Amygdala (tissue), 56 donors: ENCODE data around the gene VSIG10L.

Experiments used
- DNase-seq, 56 donors: peaks; one replicate each; lab custom pipeline; 2025; lab: John Stamatoyannopoulos, UW

The VSIG10L gene

DNA sequence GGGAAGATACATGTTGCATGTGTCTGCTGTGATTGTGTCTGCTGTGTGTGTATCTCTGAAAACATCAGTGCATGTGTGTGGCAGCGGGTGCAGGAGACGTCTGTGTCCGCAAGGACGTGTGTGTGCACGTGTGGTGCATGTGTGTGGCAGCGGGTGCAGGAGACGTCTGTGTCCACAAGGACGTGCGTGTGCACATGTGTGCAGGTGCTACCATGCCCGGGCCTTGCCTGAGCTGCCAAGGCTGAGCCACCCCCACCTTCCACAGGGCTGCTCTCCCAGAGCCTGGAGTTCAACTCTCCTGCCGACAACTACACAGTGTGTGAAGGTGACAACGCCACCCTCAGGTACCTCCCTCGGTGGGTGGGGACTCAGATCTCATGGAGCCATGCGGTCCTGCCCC, 20.1 kb downstream of the VSIG10L start:
- DNase-seq, result no peak

DNA sequence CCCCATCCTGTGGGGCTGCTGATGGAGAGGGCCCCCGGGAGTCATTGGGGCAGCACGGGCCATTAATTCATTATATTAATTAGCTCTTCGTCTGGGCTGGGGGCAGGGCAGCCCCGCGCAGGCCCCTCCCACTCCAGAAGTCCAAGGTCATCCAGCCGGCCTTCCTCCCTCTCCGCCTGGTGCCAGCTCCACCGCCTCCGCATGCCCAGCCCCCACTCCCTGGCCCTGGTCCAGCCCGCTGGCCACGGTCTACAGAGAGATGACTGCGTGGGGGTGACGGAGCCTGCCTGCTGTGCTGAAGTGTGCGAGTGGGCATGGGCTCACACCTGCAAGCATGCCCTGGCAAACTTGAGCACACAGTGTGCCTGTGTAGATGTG, 21.7 kb downstream of the VSIG10L start:
- DNase-seq, result peak in 15 of 56 donors; percentile 5 to 65 (median 26)

GRCh38 chr19:51319649-51320279, 22.2 kb downstream of the VSIG10L start:
- DNase-seq, result no peak

DNA sequence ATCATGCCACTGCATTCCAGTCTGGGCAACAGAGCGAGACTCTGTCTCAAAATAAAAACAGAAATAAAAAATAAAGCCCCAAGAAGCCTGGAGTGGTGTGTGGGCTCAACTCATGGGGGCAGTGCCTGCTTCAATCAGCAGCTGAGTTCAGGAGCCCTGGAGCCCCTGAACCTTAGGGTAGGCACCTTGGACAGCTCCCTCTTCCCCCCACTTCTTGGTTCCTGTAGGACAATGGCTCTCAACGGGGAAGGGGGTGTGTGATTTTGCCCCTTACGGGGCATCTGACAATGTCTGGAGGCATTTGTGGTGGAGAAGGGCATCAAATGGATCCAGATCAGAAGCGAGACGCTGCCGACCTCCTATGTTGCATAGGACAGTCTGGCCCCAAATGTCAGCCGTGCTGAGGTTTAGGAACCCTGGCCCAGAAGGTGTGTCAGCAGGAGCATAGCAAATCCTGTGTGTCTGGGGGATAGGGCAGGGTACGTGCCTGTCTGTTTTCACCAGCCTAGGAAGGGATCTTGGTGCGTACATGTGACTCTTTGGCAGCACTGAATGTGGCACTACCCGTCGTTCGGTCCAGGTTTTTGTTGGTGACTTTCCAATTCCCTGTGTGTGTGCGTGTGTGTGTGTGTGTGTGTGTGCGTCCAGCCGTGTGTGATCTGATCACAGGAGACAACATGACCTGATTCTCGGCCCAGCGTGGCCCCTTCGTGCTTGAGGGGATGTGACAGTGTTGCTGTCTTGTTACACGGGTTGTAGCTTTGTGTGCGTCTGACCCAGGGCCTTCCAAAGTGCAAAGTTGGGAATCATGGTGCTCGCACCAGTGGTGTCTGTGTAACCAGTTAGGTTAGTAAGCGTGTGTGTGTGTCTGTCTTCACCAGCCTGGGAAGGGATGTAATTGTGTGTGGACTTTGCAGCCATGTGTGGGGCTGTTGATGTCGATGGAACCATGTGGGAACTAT, 23.0 kb downstream of the VSIG10L start:
- no peak for DNase-seq

DNA sequence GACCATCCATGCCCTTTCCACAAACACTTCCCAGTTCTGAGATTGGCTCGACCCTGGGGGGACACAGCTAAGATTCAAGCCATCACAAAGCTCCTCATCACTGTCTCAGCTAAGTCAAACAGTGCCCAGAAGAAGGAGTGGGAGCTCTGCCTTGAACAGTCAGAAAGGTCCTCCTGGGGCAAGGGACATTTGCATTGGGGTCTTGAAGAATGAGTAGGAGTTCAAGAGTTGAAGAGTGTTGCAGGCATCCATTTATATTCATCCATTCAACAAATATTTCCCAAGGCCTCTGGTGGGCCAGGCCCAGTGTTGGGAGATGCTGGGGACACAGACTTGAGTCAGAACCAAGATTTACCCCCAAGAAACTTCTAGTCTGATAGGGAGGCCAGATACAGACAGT, 24.0 kb downstream of the VSIG10L start:
- DNase-seq, result no peak

- DNase-seq, result no peak
Measured at GRCh38 chr19:51317376-51317775, 24.6 kb downstream of the VSIG10L start.

DNA sequence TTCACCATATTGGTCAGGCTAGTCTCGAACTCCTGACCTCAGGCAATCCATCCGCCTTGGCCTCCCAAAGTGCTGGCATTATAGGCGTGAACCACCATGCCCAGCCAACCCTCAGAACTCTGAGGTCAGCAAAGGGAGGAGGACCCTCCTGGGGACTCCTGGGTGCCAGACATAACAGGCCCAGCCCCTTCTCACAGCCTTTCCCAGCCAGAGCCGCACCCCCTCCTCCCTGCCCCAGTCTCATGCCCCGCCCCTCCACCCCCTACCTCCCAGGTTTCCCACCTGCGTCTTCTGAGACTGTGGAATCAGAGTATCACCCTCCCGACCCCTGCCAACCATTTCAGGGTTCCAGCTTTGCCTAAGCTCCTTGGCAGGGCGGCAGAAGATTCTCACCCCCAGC, 25.3 kb downstream of the VSIG10L start:
- no peak for DNase-seq

DNA sequence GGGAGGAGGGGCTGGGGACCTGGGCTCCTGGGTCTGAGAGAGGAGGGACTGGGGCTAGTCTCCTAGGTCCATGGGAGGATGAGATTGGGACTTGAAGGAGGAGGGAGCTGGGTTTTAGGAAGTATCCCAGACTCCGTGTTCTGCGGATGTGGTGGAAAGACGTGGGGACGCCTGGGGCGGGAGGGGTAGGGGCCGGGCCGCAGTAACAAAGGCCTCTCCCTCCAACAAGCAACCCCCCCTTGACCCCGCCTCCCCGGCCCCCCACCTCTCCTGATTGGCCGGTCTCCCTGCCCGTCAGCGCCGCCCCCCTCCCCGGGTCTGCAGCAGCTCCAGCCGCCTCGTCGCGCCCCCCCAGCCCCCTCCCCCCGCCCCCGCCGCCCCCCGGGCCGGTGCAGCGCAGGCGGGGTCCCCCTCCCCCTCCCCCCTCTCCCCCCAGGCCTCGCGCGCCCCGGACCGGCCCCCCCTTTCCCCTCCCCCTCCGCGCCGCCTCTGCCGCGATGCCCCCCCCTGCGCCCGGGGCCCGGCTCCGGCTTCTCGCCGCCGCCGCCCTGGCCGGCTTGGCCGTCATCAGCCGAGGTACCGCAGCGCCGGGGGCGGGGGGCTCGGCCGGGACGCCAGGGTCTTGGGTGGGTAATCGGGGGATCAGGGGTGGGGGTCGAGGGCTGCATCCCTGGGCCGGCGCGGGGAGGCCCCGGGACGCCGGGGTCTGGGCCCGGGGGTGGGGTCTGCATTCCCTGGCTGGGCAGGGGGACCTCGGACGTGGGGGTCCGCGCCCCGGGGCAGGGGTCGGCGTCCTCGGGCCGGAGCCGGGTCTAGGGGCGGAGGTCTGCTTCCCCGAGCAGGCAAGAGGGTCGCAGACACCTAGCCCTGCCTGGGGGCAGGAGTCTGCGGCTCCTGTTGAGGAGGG, 30.3 kb downstream of the VSIG10L start, which contains the start of gene IGLON5:
TSS of gene IGLON5 (plus strand) at position 294 of the 907 bp plus-strand sequence. CDS start at position 498, 204 bp downstream.
- DNase-seq, result peak in 17 of 56 donors; percentile 7 to 71 (median 19)

GRCh38 chr19:51305479-51305878, 36.5 kb downstream of the VSIG10L start:
- no peak for DNase-seq

DNA sequence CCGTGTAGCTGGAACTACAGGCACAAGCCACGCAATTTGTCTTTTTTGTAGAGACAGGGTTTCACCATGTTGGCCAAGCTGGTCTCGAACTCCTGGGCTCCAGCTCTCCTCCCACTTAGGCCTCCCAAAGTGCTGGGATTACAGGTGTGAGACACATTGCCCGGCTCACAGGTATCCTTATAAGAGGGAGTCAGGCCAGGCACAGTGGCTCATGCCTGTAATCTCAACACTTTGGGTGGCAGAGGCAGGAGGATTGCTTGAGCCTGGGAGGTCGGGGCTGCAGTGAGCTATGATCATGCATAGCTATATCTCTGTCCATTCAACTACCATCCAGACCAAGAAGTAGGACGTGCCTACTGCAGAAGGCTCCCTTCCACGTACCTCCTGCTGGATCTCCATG, 40.7 kb downstream of the VSIG10L start:
- DNase-seq, result no peak

DNA sequence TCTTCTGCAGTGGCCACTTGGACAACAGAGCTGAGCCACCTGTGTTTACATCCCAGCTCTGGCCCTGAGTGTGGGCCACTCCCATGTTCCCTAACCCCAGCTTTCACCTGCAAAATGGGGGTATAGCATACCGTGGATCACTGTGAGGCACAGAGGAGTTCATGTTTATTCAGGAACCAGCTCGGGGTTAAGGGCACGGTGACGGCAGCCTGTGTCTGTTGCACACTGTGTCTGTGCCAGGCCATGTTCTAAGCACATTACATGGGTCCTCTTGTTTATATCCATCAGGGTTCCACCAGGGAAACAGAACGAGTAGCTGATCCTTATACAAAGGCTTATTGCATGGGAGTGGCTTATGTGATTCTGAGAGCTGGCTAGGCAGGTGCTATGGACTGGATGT, 44.5 kb downstream of the VSIG10L start:
- DNase-seq, result no peak

GRCh38 chr19:51296336-51297093, 45.4 kb downstream of the VSIG10L start:
- DNase-seq, result no peak

- DNase-seq, result no peak
Measured at GRCh38 chr19:51295382-51296126, 46.4 kb downstream of the VSIG10L start.

DNA sequence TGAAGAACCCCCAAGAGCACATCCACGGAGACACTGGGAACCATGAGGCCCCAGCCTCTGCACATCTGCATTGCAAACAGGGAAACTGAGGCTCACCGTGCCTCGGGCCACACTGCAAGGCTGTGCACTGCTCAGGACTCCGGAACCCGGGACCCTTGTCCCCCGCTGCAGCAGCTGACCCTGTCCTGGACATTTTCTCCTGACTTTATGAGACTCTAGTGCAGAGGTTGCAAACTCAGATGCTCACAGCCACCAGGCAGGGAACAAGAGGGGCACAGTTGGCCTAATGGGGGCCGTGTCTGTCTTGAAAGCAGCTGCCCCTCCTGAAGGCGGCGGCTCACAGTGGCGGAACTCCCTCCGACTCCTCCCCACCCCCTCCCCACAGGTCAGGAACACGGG, 47.0 kb downstream of the VSIG10L start:
- DNase-seq, result no peak

GRCh38 chr19:51294211-51294976, 47.5 kb downstream of the VSIG10L start:
- DNase-seq, result no peak

GRCh38 chr19:51293571-51294210, 48.2 kb downstream of the VSIG10L start:
- DNase-seq, result no peak

- DNase-seq, result peak in 1 of 56 donors; percentile 7
Measured at GRCh38 chr19:51292971-51293370, 49.0 kb downstream of the VSIG10L start.

DNA sequence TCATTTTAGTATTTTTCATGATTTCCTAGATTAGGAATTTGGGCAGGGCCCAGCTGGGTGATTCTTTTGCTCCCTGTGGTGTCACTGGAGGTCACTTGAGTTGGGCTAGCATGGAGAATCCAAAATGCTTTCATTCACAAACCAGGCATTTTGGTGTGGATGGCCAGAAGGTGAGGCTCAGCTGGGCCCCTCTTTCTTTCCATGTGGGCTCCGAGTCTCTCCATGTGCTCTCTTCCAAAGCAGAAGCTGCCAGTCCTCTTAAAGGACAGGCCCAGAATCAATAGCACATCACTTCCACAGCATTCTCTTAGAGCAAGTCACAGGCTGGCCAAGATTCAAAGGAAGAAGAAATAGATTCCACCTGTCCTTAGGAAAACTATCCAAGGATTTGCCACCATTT, 52.3 kb downstream of the VSIG10L start:
- no peak for DNase-seq
